RWPE2 (cell line): ENCODE data around the gene SFRP4.
"Not testable (repeated sequence)": the region's sequence is repeated elsewhere in the genome, so short reads cannot be mapped to it uniquely, and the experiment has no call there.

Experiments used
- ATAC-seq: fragments of 200-7000 bp; cut with Tn5 transposase; 3 replicates; pipeline ENCODE4 v1.9.1; 2021; ENCODE audit warnings: low read depth
- DNase-seq: peaks from one replicate; pipeline ENCODE4 v3.0.0-alpha.2; 2020; ENCODE audit warnings: low spot score
- H3K27ac ChIP-seq: fragments of 450-650 bp; 2 replicates; pipeline ENCODE4 v1.5.1; 2017; ENCODE audit warnings: mild to moderate bottlenecking; ENCODE audit not compliant: poor library complexity, severe bottlenecking
- H3K27me3 ChIP-seq: fragments of 250-450 bp; sonication (Bioruptor Pico); 2 replicates; pipeline ENCODE4 v1.5.1; 2021; ENCODE audit warnings: mild to moderate bottlenecking, moderate library complexity; ENCODE audit not compliant: insufficient read depth, poor library complexity, severe bottlenecking
- H3K36me3 ChIP-seq: fragments of 250-450 bp; sonication (Bioruptor Pico); 2 replicates; pipeline ENCODE4 v1.5.1; 2020; ENCODE audit warnings: low read depth, mild to moderate bottlenecking, moderate library complexity
- H3K4me1 ChIP-seq: fragments of 250-450 bp; sonication (Bioruptor Pico); 2 replicates; pipeline ENCODE4 v1.5.1; 2021; ENCODE audit warnings: mild to moderate bottlenecking, moderate library complexity; ENCODE audit not compliant: insufficient read depth, poor library complexity, severe bottlenecking
- H3K4me3 ChIP-seq: fragments of 250-450 bp; sonication (Bioruptor Pico); 2 replicates; pipeline ENCODE4 v1.5.1; 2021; ENCODE audit warnings: mild to moderate bottlenecking, moderate library complexity; ENCODE audit not compliant: severe bottlenecking
- H3K9me3 ChIP-seq: fragments of 250-450 bp; sonication (Bioruptor Pico); 2 replicates; pipeline ENCODE4 v1.5.1; 2021; ENCODE audit warnings: mild to moderate bottlenecking, moderate library complexity; ENCODE audit not compliant: severe bottlenecking
- TF ChIP-seq, protein P1 (sequence below): fragments of 450-650 bp; IDR thresholded peaks from one replicate; pipeline ENCODE4 v1.5.1; 2017; ENCODE audit warnings: mild to moderate bottlenecking, moderate library complexity; ENCODE audit not compliant: poor library complexity, severe bottlenecking

SFRP4 gene

DNA sequence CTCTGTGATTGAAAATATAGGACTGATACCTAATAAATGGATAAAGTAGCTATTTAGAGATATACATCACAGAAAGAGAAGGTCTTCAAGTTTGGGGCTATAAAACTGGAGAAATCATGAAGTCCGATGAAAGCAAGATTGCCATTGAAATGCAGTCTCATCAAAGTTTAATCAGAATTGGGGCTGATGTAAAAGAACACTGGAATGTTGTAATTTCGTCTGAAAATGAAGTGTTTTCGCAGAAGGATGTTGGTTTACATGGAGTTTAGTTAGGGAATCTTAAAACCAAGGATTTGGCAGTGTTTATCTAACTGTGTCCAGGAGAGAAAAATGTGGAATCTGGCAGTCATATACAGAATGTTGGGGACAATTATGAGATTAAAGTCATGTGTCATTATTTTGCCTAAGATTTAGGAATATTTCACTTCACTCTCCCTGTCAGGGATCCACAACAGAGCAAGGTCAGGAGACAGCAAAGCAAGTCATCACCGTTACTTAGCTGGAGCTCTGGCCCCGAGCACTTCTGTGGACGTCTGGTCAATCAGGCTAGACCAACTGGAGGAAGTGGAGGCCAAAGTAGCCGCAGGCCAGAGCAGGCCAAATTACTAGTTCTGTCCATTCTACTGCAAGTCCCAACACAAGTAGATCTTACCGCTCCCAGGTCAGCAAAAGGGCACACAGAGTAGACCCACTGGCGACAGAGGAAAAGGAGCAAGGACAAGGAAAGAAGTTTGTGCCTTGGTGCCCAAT, 40.8 kb upstream of the SFRP4 start:
- Histone ChIP-seq H3K36me3 (no peaks in the 10 kb centered on the region), H3K9me3 (no peaks in the 10 kb centered on the region), H3K4me1 (no peaks in the 10 kb centered on the region), H3K27ac (no peak overlapping the region), H3K4me3 (no peak overlapping the region), H3K27me3 (no peaks in the 10 kb centered on the region)
- ATAC-seq (no peak), DNase-seq (no peak)
- TF ChIP-seq, protein P1, sequence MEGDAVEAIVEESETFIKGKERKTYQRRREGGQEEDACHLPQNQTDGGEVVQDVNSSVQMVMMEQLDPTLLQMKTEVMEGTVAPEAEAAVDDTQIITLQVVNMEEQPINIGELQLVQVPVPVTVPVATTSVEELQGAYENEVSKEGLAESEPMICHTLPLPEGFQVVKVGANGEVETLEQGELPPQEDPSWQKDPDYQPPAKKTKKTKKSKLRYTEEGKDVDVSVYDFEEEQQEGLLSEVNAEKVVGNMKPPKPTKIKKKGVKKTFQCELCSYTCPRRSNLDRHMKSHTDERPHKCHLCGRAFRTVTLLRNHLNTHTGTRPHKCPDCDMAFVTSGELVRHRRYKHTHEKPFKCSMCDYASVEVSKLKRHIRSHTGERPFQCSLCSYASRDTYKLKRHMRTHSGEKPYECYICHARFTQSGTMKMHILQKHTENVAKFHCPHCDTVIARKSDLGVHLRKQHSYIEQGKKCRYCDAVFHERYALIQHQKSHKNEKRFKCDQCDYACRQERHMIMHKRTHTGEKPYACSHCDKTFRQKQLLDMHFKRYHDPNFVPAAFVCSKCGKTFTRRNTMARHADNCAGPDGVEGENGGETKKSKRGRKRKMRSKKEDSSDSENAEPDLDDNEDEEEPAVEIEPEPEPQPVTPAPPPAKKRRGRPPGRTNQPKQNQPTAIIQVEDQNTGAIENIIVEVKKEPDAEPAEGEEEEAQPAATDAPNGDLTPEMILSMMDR: no peak

DNA sequence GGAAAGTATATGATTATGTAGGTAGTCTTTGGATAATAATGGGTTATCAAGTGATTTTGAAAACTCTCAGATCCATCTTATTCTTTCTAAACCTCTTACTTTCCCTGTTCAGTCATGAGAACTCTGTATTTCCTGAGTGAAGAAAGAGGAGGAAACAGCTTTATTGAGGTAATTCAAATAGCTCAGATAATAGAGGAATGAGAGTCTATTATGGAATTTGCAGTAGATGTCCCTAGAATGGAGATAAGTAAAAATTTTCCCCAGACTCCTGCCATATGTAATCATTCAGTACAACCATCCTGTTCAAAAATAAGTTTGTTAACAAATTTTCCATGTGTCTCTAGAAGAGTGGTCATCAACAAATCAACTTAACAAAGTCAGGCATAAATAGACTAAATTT, 40.2 kb upstream of the SFRP4 start:
- no peaks in the 10 kb centered on the region for H3K4me1 ChIP-seq
- H3K9me3 ChIP-seq: no peaks in the 10 kb centered on the region
- DNase-seq (no peak), ATAC-seq (no peak)
- TF ChIP-seq, protein P1: no peak
- H3K27ac ChIP-seq: no peak overlapping the region
- no peaks in the 10 kb centered on the region for H3K27me3 ChIP-seq
- H3K36me3 ChIP-seq: no peaks in the 10 kb centered on the region
- H3K4me3 ChIP-seq: no peak overlapping the region

DNA sequence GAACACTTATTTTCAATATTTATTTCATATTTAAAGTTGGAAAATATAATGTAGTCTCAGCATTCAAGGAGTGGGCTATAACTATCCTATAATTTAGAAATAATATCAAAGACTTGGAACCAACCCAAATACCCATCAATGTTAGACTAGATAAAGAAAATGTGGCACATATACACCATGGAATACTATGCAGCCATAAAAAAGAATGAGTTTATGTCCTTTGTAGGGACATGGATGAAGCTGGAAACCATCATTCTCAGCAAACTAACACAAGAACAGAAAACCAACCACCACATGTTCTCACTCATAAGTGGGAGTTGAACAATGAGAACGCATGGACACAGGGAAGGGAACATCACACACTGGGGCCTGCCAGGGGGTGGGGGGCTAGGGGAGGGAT, 37.6 kb upstream of the SFRP4 start:
- not testable (repeated sequence) for DNase-seq, H3K4me1 ChIP-seq, H3K27me3 ChIP-seq, H3K9me3 ChIP-seq, H3K36me3 ChIP-seq, H3K27ac ChIP-seq, H3K4me3 ChIP-seq, ATAC-seq

DNA sequence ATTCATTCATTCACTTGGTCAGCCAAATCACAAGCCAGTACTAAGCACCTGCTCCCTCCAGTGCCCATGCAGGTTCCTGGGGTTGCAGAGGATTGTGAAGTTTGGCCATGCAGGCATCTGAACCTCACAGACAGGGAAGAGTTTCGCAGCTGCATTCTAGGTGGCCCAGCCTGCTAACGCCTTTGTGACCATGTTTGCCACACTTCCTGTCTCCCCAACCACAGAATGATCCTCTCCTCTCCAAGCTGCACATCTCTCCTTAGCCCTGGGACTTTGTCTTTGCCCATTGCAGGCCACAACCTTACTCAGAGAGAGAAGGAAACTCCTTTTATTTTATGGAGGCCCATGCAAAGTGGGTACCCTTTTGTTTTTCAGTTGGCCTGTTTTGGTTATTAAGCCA, 35.6 kb upstream of the SFRP4 start:
- Histone ChIP-seq H3K4me1 (no peaks in the 10 kb centered on the region), H3K36me3 (no peaks in the 10 kb centered on the region)

DNA sequence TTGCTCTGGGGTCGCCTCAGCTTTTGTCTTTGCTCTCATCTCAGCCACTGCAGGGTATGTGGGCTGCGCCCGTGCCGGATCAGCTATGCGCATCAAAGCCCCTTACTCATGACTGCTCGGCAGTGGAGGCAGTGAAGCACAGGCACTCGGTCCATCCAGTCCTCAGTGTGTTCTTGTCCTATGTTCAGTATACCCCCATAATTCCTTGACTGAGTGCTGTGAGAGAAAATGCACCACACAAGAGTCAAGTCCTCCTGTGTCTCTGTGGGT, 31.3 kb upstream of the SFRP4 start:
- no peaks in the 10 kb centered on the region for H3K36me3 ChIP-seq
- H3K27ac ChIP-seq: no peak overlapping the region
- no peaks in the 10 kb centered on the region for H3K4me1 ChIP-seq
- H3K4me3 ChIP-seq: no peak overlapping the region
- ATAC-seq: no peak
- DNase-seq: no peak
- TF ChIP-seq, protein P1: no peak
- H3K9me3 ChIP-seq: no peaks in the 10 kb centered on the region
- H3K27me3 ChIP-seq: no peaks in the 10 kb centered on the region

More for the DNA sequence above, 35.6 kb upstream of the SFRP4 start:
- Histone ChIP-seq H3K27me3 (no peaks in the 10 kb centered on the region), H3K27ac (no peak overlapping the region), H3K4me3 (no peak overlapping the region), H3K9me3 (no peaks in the 10 kb centered on the region)
- DNase-seq (no peak), ATAC-seq (no peak)
- TF ChIP-seq, protein P1: no peak
